A673 (cell line): ENCODE measurements around the gene LSR. TPM values are rescaled to one million over a fixed set of nuclear protein-coding genes. Genes with fewer than 3 reads are reported as not detected.
A peak's percentile ranks its signal among the peaks of the same experiment; 100 is the strongest.

ENCODE experiments used
- BruUV-seq: library from RNA; stranded (reverse); fragments of 400-500 nt; replicated peaks from 2 replicates; lab custom pipeline; 2021; lab: Mats Ljungman, UMichigan
- CTCF ChIA-PET: fragments of 300-600 bp; sonication (Branson Sonifier 250); formaldehyde crosslinking; loops from one replicate; lab custom pipeline; 2022; ENCODE audit warnings: antibody characterized with exemption; lab: Charles Lee
- POLR2A ChIA-PET: fragments of 300-600 bp; sonication (Branson Sonifier 250); formaldehyde crosslinking; loops from one replicate; lab custom pipeline; 2022; ENCODE audit warnings: antibody characterized with exemption; ENCODE audit not compliant: low non-redundant PET; lab: Charles Lee
- DNase-seq: peaks from one replicate; pipeline ENCODE4 v3.0.0-alpha.2; 2015; ENCODE audit warnings: low spot score
- H3K27ac ChIP-seq: fragments of 200-600 bp; sonication (generic); 2 replicates; pipeline ENCODE4 v1.5.1; 2016; ENCODE audit warnings: mixed run types, low read depth, mild to moderate bottlenecking, mixed read lengths, antibody characterized with exemption, low read length; ENCODE audit not compliant: poor library complexity, severe bottlenecking
- H3K27me3 ChIP-seq: fragments of 200-600 bp; sonication (generic); replicated peaks from 2 replicates; pipeline ENCODE4 v1.6.1; 2017; ENCODE audit warnings: mixed run types, low read depth, mild to moderate bottlenecking, mixed read lengths, antibody characterized with exemption, low read length; ENCODE audit not compliant: insufficient read depth, poor library complexity
- H3K36me3 ChIP-seq: fragments of 200-600 bp; sonication (generic); 2 replicates; pipeline ENCODE4 v1.6.1; 2016; ENCODE audit warnings: mixed run types, mild to moderate bottlenecking, mixed read lengths, antibody characterized with exemption, low read length; ENCODE audit not compliant: insufficient read depth, poor library complexity, severe bottlenecking
- H3K4me1 ChIP-seq: fragments of 200-600 bp; sonication (generic); 2 replicates; pipeline ENCODE4 v1.6.1; 2017; ENCODE audit warnings: mixed run types, mild to moderate bottlenecking, mixed read lengths, antibody characterized with exemption, low read length; ENCODE audit not compliant: insufficient read depth, poor library complexity, severe bottlenecking
- H3K4me3 ChIP-seq: fragments of 200-600 bp; sonication (generic); 2 replicates; pipeline ENCODE4 v1.5.1; 2016; ENCODE audit warnings: low read depth, mixed run types, mild to moderate bottlenecking, mixed read lengths, low read length; ENCODE audit not compliant: poor library complexity, severe bottlenecking
- H3K9me3 ChIP-seq: fragments of 200-600 bp; sonication (generic); 2 replicates; pipeline ENCODE4 v1.6.1; 2016; ENCODE audit warnings: mixed run types, low read depth, mild to moderate bottlenecking, mixed read lengths, antibody characterized with exemption, low read length; ENCODE audit not compliant: poor library complexity, severe bottlenecking
- CTCF ChIP-seq: fragments of 300-800, 200-600 bp; sonication (generic); conservative IDR thresholded peaks from 2 replicates; pipeline ENCODE4 v1.5.1; 2017; ENCODE audit warnings: low read depth, mild to moderate bottlenecking, antibody characterized with exemption, low read length, moderate library complexity, mixed read lengths
- EZH2 ChIP-seq: fragments of 200-600 bp; sonication (generic); IDR thresholded peaks from 2 replicates; pipeline ENCODE4 v1.6.1; 2017; ENCODE audit warnings: borderline replicate concordance, low read depth, mild to moderate bottlenecking, mixed read lengths, antibody characterized with exemption, low read length; ENCODE audit not compliant: poor library complexity, severe bottlenecking
- intact Hi-C: fragments of 100-400 bp; cut with micrococcal nuclease; formaldehyde crosslinking; loops from one replicate; pipeline ENCODE4 v1.10.0; 2022; ENCODE audit not compliant: unreplicated experiment
- total RNA-seq: library from RNA; stranded (reverse); gene quantifications from 2 replicates; pipeline ENCODE4 v1.2.3, GENCODE V29; 2021

LSR gene
- total RNA-seq, 1 experiment from 2014 or later = 1.9 TPM

- no peak for DNase-seq
- ChIA-PET CTCF (no interaction called here), POLR2A (no interaction called here)
- no peak for TF ChIP-seq EZH2
- no peak for TF ChIP-seq CTCF
- H3K4me3 ChIP-seq = no peak overlapping the region
- intact Hi-C loops = no loop called here
- H3K27me3 ChIP-seq = no peaks in the 10 kb centered on the region
- no peak overlapping the region for H3K27ac ChIP-seq
- H3K9me3 ChIP-seq = no peaks in the 10 kb centered on the region
- no peaks in the 10 kb centered on the region for H3K4me1 ChIP-seq
- H3K36me3 ChIP-seq = peaks cover 11% of the 10 kb centered on the region
- BruUV-seq = no TSS peak
These were observed 28.0 kb downstream of the LSR start for GRCh38 chr19:35276706-35277281.

- no TSS peak for BruUV-seq
- Histone ChIP-seq H3K4me3 (no peak overlapping the region), H3K27me3 (no peaks in the 10 kb centered on the region), H3K36me3 (peaks cover 2% of the 10 kb centered on the region), H3K9me3 (no peaks in the 10 kb centered on the region), H3K4me1 (no peaks in the 10 kb centered on the region), H3K27ac (no peak overlapping the region)
- ChIA-PET POLR2A (interaction anchor here (0.6 kb wide), 2 partner anchors 14 to 138 kb away, joined by 3 to 4 read pairs; no protein-coding TSS in a partner anchor), CTCF (no interaction called here)
- no peak for DNase-seq
- TF ChIP-seq EZH2 (no peak), CTCF (no peak)
- intact Hi-C loops = no loop called here
These were observed 29.9 kb downstream of the LSR start for GRCh38 chr19:35278578-35279284.

- TSS peak; percentile 69 for BruUV-seq
- ChIA-PET CTCF (no interaction called here), POLR2A (interaction anchor here (0.6 kb wide), 2 partner anchors 13 to 137 kb away, joined by 3 to 4 read pairs; no protein-coding TSS in a partner anchor)
- no peak overlapping the region for H3K4me3 ChIP-seq
- H3K27ac ChIP-seq = no peak overlapping the region
- TF ChIP-seq CTCF (no peak), EZH2 (no peak)
- H3K36me3 ChIP-seq = no peaks in the 10 kb centered on the region
- DNase-seq = no peak
- no peaks in the 10 kb centered on the region for H3K9me3 ChIP-seq
- H3K27me3 ChIP-seq = no peaks in the 10 kb centered on the region
- H3K4me1 ChIP-seq = no peaks in the 10 kb centered on the region
- intact Hi-C loops = no loop called here
These were observed 30.6 kb downstream of the LSR start for GRCh38 chr19:35279374-35279773.
